ENCODE results near the gene GJC1.

DNA sequence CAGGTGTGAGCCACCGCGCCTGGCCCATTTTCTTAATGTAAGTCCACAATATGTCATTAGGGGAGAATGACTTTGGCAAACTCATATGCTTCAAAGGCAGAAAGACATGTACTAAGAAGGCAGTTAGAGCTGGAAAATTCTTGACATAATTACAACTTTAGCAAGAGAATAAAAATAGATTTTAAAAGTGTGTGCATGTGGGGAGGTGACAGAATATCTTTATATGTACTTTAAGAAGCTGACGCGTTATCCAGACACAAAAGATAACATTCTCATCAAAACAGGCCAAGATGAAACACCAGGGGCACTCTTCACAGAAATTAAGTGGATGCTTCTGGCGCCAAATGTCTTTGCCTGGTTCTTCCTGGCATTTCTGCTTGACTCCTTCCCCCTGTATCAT lies 28.2 kb downstream of the GJC1 start:
- TF ChIP-seq EZH2 (IDR thresholded peaks at IDR 0.05; ENCODE audit: insufficient read depth, poor library complexity, severe bottlenecking): no peak
- TF ChIP-seq EZH2phosphoT487 (IDR thresholded peaks at IDR 0.05; ENCODE audit: insufficient read depth, low read depth): no peak

All from GM23248 (cell line).